Activated effector memory CD4-positive, alpha-beta T cell treated with Interleukin-2 at 50 U/mL for 16 hours (primary cell): ENCODE data around the gene HOXD9.

ENCODE experiments used
- DNase-seq: peaks from one replicate; pipeline ENCODE4 v3.0.0-alpha.2; 2020

Gene HOXD9

DNA sequence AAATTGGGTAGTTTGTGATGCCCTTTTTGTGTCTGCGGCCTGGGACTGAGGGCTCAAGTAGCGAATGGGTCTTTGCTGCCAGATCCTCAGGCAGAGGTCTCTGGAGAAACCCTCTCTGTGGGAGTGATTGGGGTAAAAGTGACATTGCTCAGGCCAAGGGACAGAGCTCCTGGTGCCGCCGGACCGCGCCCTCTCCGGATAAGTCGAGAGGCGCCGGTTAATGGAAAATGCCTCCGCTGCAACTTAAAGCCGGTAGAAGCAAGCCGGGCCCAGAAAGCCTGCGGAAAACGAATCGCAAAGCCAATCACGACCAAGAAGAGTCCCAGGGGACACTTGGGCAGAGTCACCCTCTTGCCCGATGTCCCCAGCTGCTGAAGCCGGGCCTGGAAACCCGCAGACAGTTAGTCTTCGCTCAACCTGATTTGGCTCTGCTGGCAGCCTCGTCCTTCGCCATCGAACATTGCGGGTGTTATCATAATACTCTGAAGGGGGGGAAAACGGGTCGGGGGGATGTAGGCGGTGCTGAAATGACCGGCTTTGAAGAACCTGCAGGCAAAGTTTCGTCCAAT is 23.3 kb upstream of the HOXD9 start:
- no peak for DNase-seq

- no peak for DNase-seq
Measured at GRCh38 chr2:176099728-176100546, 22.6 kb upstream of the HOXD9 start, which contains the start of gene HOXD12. HOXD12 (plus strand) TSS chr2:176099795; CDS start chr2:176099802, 7 bp downstream.

GRCh38 chr2:176100547-176101140 is 21.9 kb upstream of the HOXD9 start:
- DNase-seq = no peak

DNA sequence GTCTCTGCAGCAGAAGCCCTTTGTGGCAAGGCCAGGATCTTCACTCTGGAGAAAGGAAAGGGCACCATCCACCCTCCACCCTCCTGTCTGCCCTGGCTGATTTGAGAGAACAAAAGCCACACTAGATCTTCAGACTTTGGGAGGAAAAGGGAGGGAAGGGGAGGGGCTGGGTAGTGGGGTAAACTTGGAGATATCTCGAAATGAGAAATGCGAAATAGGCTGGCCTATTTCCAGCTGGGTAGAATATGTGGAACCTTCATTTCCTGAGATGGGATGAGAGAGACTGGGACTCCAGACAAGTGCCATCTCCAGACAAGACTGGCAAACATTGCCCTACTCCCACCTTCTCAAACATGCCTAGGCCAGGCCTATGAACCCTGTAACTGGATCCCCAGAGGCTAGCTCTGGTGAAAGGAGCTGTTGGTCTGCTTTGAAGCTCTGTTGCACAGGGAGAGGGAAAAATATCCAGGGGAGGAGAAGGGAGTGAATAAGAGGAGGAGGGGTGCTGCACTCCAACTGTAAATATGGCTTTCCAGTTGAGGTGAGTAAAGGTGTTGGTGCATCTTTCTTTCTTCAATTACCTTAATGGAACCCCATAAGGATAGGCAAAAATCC is 21.2 kb upstream of the HOXD9 start:
- DNase-seq = no peak

- DNase-seq = no peak
Measured at GRCh38 chr2:176101842-176102241, 20.7 kb upstream of the HOXD9 start.

DNA sequence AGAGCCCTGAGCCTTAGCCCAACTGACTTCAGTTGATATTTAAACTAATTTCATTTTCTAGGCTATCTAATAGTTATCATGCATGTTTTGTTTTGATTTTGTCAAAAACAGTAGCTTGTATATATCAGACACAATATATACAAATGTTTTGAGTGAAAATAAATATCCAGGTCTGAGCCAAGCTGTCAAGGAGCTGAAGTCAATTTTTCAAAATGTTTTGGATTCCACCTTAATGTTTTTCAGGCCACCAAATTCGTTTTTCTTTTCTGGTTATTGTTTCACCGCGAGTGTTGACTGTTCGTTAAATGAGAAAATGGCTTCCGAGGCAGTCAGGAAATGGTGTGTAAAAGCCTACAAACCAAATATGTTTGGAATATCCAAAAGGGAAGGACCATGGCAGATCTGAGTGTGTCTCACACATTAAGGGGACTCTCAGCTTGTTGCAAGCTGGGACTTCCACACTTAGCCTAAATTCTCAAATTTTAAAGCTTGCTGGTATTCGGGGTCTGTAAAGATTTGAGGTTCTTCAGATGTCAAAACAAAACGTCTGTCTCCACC is 20.1 kb upstream of the HOXD9 start:
- DNase-seq = no peak

GRCh38 chr2:176103194-176103593 is 19.3 kb upstream of the HOXD9 start:
- no peak for DNase-seq

GRCh38 chr2:176103742-176104315 is 18.7 kb upstream of the HOXD9 start:
- DNase-seq = no peak

DNA sequence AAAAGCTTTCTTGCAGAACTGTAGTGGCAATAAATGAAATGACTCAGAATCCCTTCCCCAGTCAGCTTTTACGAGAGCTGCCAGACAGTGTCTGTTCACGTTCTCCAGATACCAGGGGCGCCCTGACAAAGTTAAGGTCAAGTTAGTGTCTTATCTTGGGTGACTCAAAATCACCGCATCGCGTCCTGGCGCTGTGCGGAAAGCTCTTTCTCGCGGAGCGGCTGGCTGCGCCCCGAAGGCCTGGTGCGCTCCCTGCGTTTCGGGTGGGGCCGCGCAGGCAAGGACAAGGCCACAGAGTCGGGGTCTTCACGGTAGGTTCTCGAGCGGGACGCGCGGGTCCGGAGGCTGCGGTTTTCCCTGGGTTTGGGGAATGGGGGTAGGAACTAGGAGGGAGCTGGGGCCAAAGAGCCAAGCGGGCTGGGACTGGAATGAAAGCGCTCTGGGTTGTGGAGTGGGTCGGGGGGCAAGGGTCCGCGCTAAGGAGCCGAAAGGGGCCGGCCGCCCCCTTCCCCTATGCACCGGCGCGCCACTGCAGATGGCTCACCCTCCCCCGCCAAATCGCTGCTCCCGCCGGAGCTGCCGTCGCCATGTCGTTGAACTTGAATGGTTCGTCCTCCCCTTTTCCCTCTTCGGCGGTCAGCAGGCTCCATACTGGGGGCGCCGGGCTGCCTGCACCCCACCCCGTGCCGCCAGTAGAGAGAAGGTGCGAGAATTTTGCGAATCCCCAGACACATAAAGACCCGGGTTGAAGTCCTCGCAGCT is 18.0 kb upstream of the HOXD9 start:
- no peak for DNase-seq

- no peak for DNase-seq
Measured at GRCh38 chr2:176105078-176105729, 17.3 kb upstream of the HOXD9 start.

DNA sequence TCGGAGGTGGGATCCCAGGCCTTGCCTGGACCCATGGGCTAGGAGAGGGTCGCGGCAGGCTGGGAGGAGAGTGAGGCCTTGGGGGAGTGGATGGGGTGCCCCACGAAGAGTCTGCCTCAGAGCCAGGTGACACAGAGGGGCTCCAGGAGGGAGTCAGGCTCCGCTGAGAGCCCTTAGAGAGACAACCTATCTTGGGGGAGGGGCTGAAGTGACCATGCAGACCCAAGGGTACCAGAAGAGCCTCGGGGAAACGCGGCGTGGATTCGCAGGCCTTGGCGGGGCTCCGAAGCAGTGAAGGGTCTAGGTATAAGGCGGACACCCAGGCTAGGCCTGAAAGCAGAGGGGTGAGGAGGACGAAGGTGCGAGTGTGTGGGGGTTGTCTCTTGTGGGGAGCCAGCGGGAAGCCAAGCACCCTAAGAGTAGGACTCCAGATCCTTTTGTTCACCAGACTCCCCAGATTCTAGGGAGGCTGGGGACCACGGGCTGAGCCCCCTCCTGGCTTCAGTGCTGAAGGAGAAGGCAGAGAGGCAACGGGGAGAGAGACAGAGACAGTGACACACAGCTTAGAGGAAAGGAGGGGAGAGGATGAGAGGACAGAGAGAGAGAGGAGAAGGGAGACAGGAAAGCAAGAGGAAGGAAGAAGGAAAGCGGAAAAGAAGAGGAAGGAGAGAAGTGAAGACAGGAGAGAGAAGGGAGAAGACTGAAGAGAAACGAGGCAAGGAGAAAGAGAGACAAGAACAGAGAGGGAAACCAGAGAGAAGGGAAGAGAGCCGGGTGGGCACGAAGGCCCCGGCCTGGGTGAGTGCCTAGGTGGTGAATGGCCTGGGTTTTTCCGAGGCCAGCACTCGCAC is 16.6 kb upstream of the HOXD9 start:
- no peak for DNase-seq

DNA sequence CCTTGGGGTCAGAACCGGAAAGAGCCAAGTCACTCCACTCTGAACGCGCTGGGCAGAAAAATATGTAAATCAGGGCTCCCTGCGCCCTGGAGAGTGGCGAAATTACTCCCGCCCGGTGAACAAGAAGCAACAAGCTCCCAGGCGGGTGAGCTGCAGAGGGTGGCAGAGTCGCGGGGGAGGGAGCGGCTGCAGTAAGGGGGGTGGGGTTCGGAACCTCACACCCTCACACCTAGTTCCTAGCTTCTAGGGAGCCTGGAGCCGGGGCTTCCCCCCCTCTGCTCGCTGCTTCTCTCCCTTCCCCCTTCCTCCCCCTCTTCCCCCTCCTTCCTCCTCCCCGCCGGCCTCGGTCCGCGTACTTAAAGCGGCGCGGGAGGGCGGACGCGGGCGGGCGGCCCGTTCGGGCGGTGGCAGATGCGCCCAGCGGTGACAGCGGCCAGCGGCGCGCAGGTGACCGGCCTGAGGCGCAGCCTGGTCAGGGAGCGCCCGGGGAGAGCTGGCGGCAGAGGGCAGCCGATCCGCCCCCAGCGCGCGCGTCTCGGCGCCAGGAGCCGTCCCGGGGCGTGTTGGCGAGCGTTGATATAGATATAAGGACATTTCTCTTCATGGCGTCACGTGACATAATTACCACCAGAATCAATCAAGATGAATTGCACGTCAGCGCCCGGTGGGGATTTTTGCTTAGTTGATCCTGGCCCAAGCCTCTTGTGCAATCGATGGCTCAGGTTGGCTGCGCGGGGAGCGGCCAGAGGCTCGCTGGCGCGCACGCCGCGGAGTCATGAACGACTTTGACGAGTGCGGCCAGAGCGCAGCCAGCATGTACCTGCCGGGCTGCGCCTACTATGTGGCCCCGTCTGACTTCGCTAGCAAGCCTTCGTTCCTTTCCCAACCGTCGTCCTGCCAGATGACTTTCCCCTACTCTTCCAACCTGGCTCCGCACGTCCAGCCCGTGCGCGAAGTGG is 15.7 kb upstream of the HOXD9 start, which contains the start of gene HOXD11:
TSS of gene HOXD11 (plus strand) at position 700 of the 959 bp plus-strand sequence. CDS start at position 776, 76 bp downstream.
- no peak for DNase-seq

DNA sequence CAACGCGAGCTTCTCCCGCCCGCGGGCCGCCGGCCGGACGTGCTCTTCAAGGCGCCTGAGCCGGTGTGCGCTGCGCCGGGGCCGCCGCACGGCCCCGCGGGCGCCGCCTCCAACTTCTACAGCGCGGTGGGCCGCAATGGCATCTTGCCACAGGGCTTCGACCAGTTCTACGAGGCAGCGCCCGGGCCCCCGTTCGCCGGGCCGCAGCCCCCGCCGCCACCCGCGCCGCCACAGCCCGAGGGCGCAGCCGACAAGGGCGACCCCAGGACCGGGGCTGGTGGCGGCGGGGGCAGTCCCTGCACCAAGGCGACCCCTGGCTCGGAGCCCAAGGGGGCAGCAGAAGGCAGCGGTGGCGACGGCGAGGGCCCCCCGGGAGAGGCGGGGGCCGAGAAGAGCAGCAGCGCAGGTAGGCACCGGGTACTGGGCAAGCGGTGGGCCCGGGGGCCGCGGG is 14.8 kb upstream of the HOXD9 start:
- no peak for DNase-seq

GRCh38 chr2:176109192-176109901 is 13.2 kb upstream of the HOXD9 start:
- no peak for DNase-seq

GRCh38 chr2:176109946-176110345 is 12.6 kb upstream of the HOXD9 start:
- DNase-seq = no peak

DNA sequence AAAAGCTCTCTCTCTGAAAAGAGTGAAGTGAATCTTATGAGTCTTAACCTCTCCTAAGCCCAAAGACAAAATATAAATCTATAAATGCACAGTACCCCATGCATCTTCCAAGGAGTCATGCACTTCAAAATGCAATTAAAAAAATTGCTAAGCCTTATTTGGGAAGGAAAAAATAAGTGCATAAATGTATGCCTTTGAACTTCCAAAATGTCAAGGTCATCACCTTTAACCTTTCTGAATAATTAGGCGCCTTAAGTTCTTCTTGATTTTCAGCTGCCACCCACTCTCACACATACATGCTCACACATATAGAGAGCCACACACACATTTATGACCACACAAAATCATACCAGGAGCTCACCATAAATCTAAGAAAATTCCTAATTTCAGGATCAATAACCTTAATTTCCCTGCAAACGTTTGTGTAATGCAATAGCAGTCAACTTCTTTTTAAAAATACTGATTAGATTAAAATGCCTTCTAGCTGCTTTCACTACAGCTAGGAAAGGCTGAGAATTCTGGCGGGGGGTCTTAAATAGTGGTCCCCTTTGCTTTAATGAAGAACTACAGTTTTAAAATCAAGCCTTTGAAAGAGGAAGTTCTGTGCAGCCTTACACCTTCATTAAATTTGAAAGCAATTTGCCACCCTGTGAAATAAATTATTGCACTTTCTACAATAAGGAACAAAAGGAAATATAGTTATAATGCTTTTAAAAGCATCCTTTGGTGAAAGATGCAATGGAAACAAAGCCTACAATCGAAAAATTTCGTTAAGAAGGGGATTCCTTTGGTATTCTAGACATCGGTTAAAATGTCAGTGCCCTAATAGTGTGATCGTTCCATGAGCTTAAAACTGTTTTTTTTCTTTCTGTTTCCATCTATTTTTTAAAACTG is 11.9 kb upstream of the HOXD9 start:
- no peak for DNase-seq

- DNase-seq = no peak
Measured at GRCh38 chr2:176111309-176111663, 11.2 kb upstream of the HOXD9 start.
